Measurements from ENCODE around the gene FGFR3. TPM values are rescaled to one million over a fixed set of nuclear protein-coding genes. Genes with fewer than 3 reads are reported as not detected.

FGFR3 gene
- total and polyA plus RNA-seq, 2 of the 8 experiments (the other 6 are each of a cell fraction or from before 2014, with no cell fraction given) = 9.0 to 19.5 TPM

DNA sequence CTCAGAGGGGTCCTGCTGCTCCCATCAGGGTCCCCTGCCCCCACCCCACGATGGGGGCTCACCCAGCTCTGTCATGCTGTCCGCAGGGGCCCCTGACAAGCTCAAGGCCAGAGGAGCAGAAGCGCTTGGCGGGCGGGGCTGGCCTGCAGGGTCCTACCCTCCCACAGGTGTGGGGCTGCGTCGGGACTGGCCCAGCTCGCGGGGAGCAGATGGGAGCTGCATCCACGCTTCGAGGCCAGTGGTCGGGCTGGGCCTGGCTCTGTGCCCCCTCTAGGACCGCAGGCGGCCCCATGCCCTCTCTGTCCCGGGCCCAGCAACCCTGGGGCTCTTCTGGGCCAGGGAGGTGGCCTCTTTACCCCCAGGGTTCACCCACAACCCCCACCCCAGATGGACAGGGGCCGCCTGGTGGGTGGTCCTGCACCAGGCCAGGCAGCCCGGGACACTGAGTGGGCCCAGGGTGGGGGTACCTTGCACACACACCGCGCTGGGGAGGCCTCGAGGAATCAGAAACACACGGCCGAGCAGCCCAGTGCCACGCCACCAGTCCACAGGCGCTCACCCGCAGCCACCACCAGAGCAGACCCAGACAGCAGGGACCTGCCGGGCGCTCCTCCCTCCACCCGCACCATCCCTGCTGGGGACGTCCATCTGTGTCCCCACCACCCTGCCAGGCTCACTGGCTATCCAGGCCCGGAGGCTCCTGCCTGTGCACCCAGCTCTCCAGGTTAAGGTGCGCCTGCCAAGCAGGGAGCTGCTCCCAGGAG lies 41.8 kb upstream of the FGFR3 start:
- no peak overlapping the region for H2BK120ac ChIP-seq (replicated peaks; ENCODE audit: low read depth, low read length)
- peak overlapping the region; percentile 32; the same call in 1 of the 2 replicates for H2BK20ac ChIP-seq (ENCODE audit: low read length)
- H3K27me3 ChIP-seq (replicated peaks in 1 of 4; ENCODE audit: control insufficient read depth in 3 of 4, extremely low read depth in 1 of 4, insufficient read depth in 3 of 4, low read length in 3 of 4) = peaks cover 0 to 4% (median 0%) of the 10 kb centered on the region in 4 experiments; a peak in 2 of 7 replicates
- H2AFZ ChIP-seq (ENCODE audit: low read length) = no peak overlapping the region
- peaks cover 0 to 13% (median 10%) of the 10 kb centered on the region in 4 experiments; a peak in 6 of 7 replicates for H3K4me1 ChIP-seq (replicated peaks in 1 of 4; ENCODE audit: control insufficient read depth in 3 of 4, insufficient read depth in 4 of 4, low read length in 3 of 4)
- no peak overlapping the region for H4K5ac ChIP-seq (ENCODE audit: insufficient read length, low read depth, low read length)
- FAIRE-seq (no peak), DNase-seq (ENCODE audit: low read depth in 1 of 2, low spot score in 2 of 2) (no peak)
- no peaks in the 10 kb centered on the region for H3K79me2 ChIP-seq (ENCODE audit: control insufficient read depth in 1 of 2, insufficient read depth in 2 of 2, low read length in 2 of 2)
- no peak overlapping the region for H3K27ac ChIP-seq (ENCODE audit: low read depth, low read length)
- peak overlapping the region; percentile 22 for H4K91ac ChIP-seq (replicated peaks; ENCODE audit: insufficient read length, low read length)
- H3K4me2 ChIP-seq (ENCODE audit: insufficient read depth in 1 of 2, low read depth in 2 of 2, low read length in 2 of 2) = no peak overlapping the region
- H3K14ac ChIP-seq (ENCODE audit: insufficient read length) = no peak overlapping the region
- H3K18ac ChIP-seq (ENCODE audit: extremely low read depth, low read length) = no peak overlapping the region
- CTCF ChIA-PET (ENCODE audit: partially characterized antibody) = interaction anchor here (0.6 to 52.9 kb wide), 9 partner anchors 23 to 662 kb away, joined by 3 to 2507 read pairs (median 4); partner anchors contain the start of gene FGFR3
- no peak overlapping the region for H3K4me3 ChIP-seq (ENCODE audit: extremely low read depth in 1 of 4, insufficient read depth in 2 of 4, low read depth in 3 of 4, low read length in 4 of 4)
- 0 out of 2 replicates have a peak overlapping the region, but pooled peaks have one; percentile 16 for H2BK15ac ChIP-seq (ENCODE audit: low read length)
- H2AK5ac ChIP-seq (ENCODE audit: low read depth, low read length) = no peak overlapping the region
- H3K36me3 ChIP-seq (ENCODE audit: control insufficient read depth in 2 of 4, insufficient read depth in 4 of 4, low read length in 3 of 4) = no peaks in the 10 kb centered on the region
- H3K23me2 ChIP-seq (ENCODE audit: low read depth, low read length) = no peaks in the 10 kb centered on the region
- no peak overlapping the region for H3K4ac ChIP-seq (replicated peaks; ENCODE audit: insufficient read length, low read depth, low read length)
- H4K8ac ChIP-seq (ENCODE audit: extremely low read depth, insufficient read depth, low read length) = peak overlapping the region; percentile 3; the same call in 1 of the 2 replicates
- no peaks in the 10 kb centered on the region for H3K9me3 ChIP-seq (ENCODE audit: insufficient read depth in 2 of 2, low read depth in 1 of 2, low read length in 1 of 2)
- POLR2A ChIA-PET (ENCODE audit: partially characterized antibody) = interaction anchor here (0.7 to 2.5 kb wide), 13 partner anchors 9 to 62 kb away, joined by 3 to 8 read pairs (median 4); no protein-coding TSS in a partner anchor
- H2BK12ac ChIP-seq (ENCODE audit: low read depth, low read length) = 0 out of 2 replicates have a peak overlapping the region, but pooled peaks have one; percentile 9
- H3K79me1 ChIP-seq (ENCODE audit: low read depth, low read length) = no peaks in the 10 kb centered on the region
- no peak overlapping the region for H3K56ac ChIP-seq (replicated peaks; ENCODE audit: insufficient read length, low read depth, low read length)
- no peaks in the 10 kb centered on the region for H4K20me1 ChIP-seq (replicated peaks in 1 of 2; ENCODE audit: control insufficient read depth in 1 of 2, insufficient read depth in 2 of 2, low read length in 2 of 2)
- H3K9ac ChIP-seq (replicated peaks in 1 of 4; ENCODE audit: extremely low read depth in 1 of 4, low read depth in 3 of 4, low read length in 3 of 4) = no peak overlapping the region
- WGBS, 2 experiments (ENCODE audit: extremely low coverage in 1 of 2, insufficient coverage in 1 of 2, insufficient read length in 1 of 2, insufficient replicate concordance in 2 of 2, low coverage in 1 of 2, low lambda C conversion rate in 2 of 2, missing lambda C conversion rate in 1 of 2) = 84% methylated on average over 23 of the region's 31 CpGs; no CpG with 5 or more reads in 1 of the 2 experiments
- H2BK5ac ChIP-seq (ENCODE audit: low read depth, low read length) = no peak overlapping the region
- no peak overlapping the region for H3K23ac ChIP-seq (ENCODE audit: insufficient read length)
- TF ChIP-seq HDAC6 (IDR thresholded peaks at IDR 0.05; ENCODE audit: low read depth, low read length) (no peak), RAD21 (IDR thresholded peaks at IDR 0.05 in 1 of 2, conservative IDR thresholded peaks at IDR 0.05 in 1 of 2; ENCODE audit: low read depth in 2 of 2, low read length in 2 of 2) (no peak), POU5F1 (IDR thresholded peaks at IDR 0.05; ENCODE audit: low read depth, low read length) (no peak), TCF12 (IDR thresholded peaks at IDR 0.05; ENCODE audit: low read depth, low read length) (no peak), CEBPB (IDR thresholded peaks at IDR 0.05; ENCODE audit: low read depth, low read length) (no peak), TBP (IDR thresholded peaks at IDR 0.05; ENCODE audit: low read depth, low read length) (no peak), EZH2 (IDR thresholded peaks at IDR 0.05; ENCODE audit: low read depth, low read length, severe bottlenecking) (no peak), TEAD4 (IDR thresholded peaks at IDR 0.05; ENCODE audit: low read depth, low read length) (no peak), USF2 (IDR thresholded peaks at IDR 0.05; ENCODE audit: low read length) (no peak), SAP30 (IDR thresholded peaks at IDR 0.05; ENCODE audit: insufficient read depth, insufficient replicate concordance, low read length) (no peak), JUN (IDR thresholded peaks at IDR 0.05; ENCODE audit: low read depth, low read length) (no peak)

Data from H1 (cell line).